GM19239 (cell line): ENCODE results near the gene GDAP2.

ENCODE experiments used
- DNase-seq: peaks from one replicate; pipeline ENCODE4 v3.0.0; 2011; ENCODE audit warnings: low spot score; ENCODE audit not compliant: insufficient read length
- FAIRE-seq: peaks from 2 replicates; lab custom pipeline; 2011; peaks lifted over from hg19 to GRCh38; lab: Jason Lieb, UNC

GDAP2 gene

GRCh38 chr1:117818456-117818855, 111.0 kb downstream of the GDAP2 start:
- no peak for FAIRE-seq
- DNase-seq, result no peak

GRCh38 chr1:117817629-117818028, 111.8 kb downstream of the GDAP2 start:
- FAIRE-seq, result no peak
- DNase-seq, result no peak

- no peak for FAIRE-seq
These were observed 113.5 kb downstream of the GDAP2 start for GRCh38 chr1:117815926-117816325.

DNA sequence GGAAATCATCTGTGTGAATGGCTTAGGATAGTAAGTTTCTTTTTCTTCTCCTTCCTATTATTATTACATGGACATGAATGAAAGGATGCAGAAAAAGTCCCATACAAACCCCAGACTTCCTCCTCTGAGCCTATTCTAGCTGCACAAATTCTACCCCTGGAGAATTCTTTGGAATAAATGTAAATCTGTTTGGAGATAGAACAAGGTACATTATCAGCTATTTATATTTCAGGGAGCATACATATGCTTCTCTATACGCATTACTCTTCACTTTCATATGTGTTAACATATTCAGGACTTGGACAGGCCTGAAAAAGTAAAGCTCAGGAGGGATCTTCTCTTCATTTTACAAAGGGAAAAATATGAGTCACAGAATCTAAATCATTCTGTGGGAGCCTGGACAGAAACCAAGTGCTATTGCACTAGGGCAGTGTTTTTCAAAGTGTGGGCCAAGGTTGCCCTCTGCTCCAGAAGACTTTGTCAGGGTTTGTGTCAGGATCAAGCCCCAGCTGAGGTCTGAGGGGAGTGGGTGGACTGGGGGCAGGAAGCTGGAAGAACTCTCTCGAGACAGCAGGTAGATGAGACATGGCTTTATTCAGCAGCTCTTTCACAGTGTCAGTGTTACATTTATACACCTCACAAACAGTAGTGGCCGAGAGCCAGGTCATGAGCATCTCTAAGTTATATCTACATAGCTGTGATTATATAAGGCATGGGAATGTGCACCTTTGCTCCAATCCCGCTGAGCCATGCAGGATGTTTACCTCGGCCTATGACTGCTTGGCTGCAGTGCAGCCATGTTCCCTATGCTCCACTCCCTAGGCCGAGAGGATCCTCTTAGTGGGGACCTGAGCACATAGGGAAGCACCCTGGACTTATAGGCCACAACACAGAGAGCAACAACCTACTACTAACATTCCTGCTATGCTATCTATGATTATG, 114.3 kb downstream of the GDAP2 start:
- FAIRE-seq (no peak), DNase-seq (no peak)

More at GRCh38 chr1:117815926-117816325, 113.5 kb downstream of the GDAP2 start:
- no peak for DNase-seq
